ENCODE results near the gene LRP2BP.

DNA sequence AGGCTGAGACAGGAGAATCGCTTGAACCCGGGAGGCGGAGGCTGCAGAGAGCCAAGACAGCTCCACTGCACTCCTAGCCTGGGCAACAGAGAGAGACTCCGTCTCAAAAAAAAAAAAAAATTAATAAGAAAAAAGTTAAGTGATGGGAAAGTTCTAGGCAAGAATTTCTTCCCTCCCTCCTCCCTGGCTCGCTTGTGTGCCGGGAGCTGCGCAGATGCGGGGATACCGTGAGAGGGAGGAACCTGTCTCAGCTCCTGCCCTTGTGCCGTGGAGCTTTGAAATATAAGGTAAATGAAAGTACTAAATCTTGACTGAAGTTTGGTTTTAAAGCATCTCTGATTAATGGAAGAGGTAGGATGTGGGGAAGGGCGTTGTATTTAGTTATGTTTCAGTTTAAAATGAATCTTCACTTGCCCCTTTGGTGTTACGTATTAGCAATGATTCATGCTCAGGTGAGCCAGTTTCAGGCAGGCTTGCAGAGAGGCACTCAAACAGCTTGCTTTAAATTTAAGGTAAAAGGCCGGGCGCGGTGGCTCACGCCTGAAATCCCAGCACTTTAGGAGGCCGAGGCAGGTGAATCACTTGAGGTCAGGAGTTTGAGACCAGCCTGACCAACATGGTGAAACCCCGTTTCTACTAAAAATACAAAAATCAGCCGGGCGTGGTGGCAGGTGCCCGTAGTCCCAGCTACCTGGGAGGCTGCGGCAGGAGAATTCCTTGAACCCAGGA, 31.4 kb upstream of the LRP2BP start:
- TF ChIP-seq, protein P1, sequence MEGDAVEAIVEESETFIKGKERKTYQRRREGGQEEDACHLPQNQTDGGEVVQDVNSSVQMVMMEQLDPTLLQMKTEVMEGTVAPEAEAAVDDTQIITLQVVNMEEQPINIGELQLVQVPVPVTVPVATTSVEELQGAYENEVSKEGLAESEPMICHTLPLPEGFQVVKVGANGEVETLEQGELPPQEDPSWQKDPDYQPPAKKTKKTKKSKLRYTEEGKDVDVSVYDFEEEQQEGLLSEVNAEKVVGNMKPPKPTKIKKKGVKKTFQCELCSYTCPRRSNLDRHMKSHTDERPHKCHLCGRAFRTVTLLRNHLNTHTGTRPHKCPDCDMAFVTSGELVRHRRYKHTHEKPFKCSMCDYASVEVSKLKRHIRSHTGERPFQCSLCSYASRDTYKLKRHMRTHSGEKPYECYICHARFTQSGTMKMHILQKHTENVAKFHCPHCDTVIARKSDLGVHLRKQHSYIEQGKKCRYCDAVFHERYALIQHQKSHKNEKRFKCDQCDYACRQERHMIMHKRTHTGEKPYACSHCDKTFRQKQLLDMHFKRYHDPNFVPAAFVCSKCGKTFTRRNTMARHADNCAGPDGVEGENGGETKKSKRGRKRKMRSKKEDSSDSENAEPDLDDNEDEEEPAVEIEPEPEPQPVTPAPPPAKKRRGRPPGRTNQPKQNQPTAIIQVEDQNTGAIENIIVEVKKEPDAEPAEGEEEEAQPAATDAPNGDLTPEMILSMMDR (IDR thresholded peaks at IDR 0.05) = no peak
- TF ChIP-seq POLR2AphosphoS5 (IDR thresholded peaks at IDR 0.05) = no peak

Data from gastroesophageal sphincter (tissue), 3 donors.